HCT116 (cell line): ENCODE data around the gene EFEMP2. TPM values are rescaled to one million over a fixed set of nuclear protein-coding genes. Genes with fewer than 3 reads are reported as not detected.

ENCODE experiments used
- ATAC-seq: fragments of 200-7000 bp; cut with Tn5 transposase; 2 replicates; pipeline ENCODE4 v1.9.1; 2020; ENCODE audit warnings: mild to moderate bottlenecking, moderate library complexity
- BruUV-seq: library from RNA; stranded (reverse); fragments of 400-500 nt; replicated peaks from 2 replicates; lab custom pipeline; 2021; lab: Mats Ljungman, UMichigan
- CTCF ChIA-PET: fragments of 300-600 bp; sonication (Branson Sonifier 250); formaldehyde crosslinking; loops from one replicate; lab custom pipeline; 2021; ENCODE audit warnings: antibody characterized with exemption; lab: Charles Lee
- POLR2A ChIA-PET: fragments of 300-600, 350-600 bp; sonication (Branson Sonifier 250); formaldehyde crosslinking; loops from one replicate; lab custom pipeline; 2021; ENCODE audit warnings: antibody characterized with exemption; lab: Charles Lee
- RAD21 ChIA-PET, 2 experiments: fragments of 300-600 bp; sonication (Branson Sonifier 250); formaldehyde crosslinking; loops; one replicate each; lab custom pipeline; 2023; ENCODE audit warnings: low total read pairs in 2 of 2; ENCODE audit not compliant: uncharacterized antibody in 2 of 2, unreplicated experiment in 2 of 2, low non-redundant PET in 1 of 2; lab: Charles Lee
- DNase-seq: peaks from one replicate; pipeline ENCODE4 v3.0.0-alpha.2; 2010; ENCODE audit warnings: low read depth, low spot score
- H2AFZ ChIP-seq: fragments of 200-600 bp; shearing (Covaris generic), sonication (generic); 2 replicates; pipeline ENCODE4 v1.6.1; 2017; ENCODE audit warnings: low read depth, mixed run types, mixed read lengths, antibody characterized with exemption, low read length; ENCODE audit not compliant: poor library complexity, severe bottlenecking
- H3K27ac ChIP-seq: 2 replicates; pipeline ENCODE4 v1.5.1; 2012; ENCODE audit warnings: low read depth, low read length
- H3K27me3 ChIP-seq: fragments of 200-600 bp; sonication (generic); 2 replicates; pipeline ENCODE4 v1.6.1; 2016; ENCODE audit warnings: mixed run types, low read length, mixed read lengths; ENCODE audit not compliant: insufficient read depth
- H3K36me3 ChIP-seq, 2 experiments: fragments of 200-500 bp in 1 of 2; fragments of 200-600 bp in 1 of 2; sonication (Bioruptor generic) in 1 of 2; sonication (generic) in 1 of 2; 2 replicates each; pipeline versions ENCODE4 v1.5.1 to v1.6.1; 2014 to 2016; ENCODE audit warnings: low read length in 2 of 2, inconsistent platforms in 1 of 2, mixed read lengths in 1 of 2, mixed run types in 1 of 2; ENCODE audit not compliant: insufficient read depth in 2 of 2, control insufficient read depth in 1 of 2
- H3K4me1 ChIP-seq, 2 experiments: fragments of 200-600 bp in 1 of 2; sonication (generic) in 1 of 2; 2 replicates each; pipeline versions ENCODE4 v1.5.1 to v1.6.1; 2012 to 2017; ENCODE audit warnings: low read length in 2 of 2, inconsistent platforms in 1 of 2, mild to moderate bottlenecking in 1 of 2, mixed read lengths in 1 of 2, mixed run types in 1 of 2, moderate library complexity in 1 of 2; ENCODE audit not compliant: insufficient read depth in 2 of 2, control insufficient read depth in 1 of 2
- H3K4me2 ChIP-seq: fragments of 200-600 bp; sonication (generic); 2 replicates; pipeline ENCODE4 v1.6.1; 2017; ENCODE audit warnings: mixed run types, low read length, mixed read lengths
- H3K4me3 ChIP-seq, 2 experiments: fragments of 200-600 bp in 1 of 2; sonication (generic) in 1 of 2; replicated peaks in 1 of 2; 2 replicates each; pipeline ENCODE4 v1.5.1; 2011 to 2016; ENCODE audit warnings: low read length in 2 of 2, control low read depth in 1 of 2, low read depth in 1 of 2, mild to moderate bottlenecking in 1 of 2, mixed read lengths in 1 of 2, mixed run types in 1 of 2
- H3K79me2 ChIP-seq: fragments of 200-600 bp; sonication (generic); 2 replicates; pipeline ENCODE4 v1.6.1; 2017; ENCODE audit warnings: mild to moderate bottlenecking, mixed run types, low read length, moderate library complexity, mixed read lengths; ENCODE audit not compliant: insufficient read depth
- H3K9ac ChIP-seq: fragments of 200-600 bp; sonication (generic); 2 replicates; pipeline ENCODE4 v1.6.1; 2016; ENCODE audit warnings: low read length, mixed read lengths
- H3K9me2 ChIP-seq: fragments of 200-600 bp; sonication (generic), shearing (Covaris generic); 2 replicates; pipeline ENCODE4 v1.6.1; 2017; ENCODE audit warnings: mixed run types, mild to moderate bottlenecking, moderate library complexity; ENCODE audit not compliant: insufficient read depth
- H3K9me3 ChIP-seq, 2 experiments: fragments of 200-500 bp in 1 of 2; fragments of 200-600 bp in 1 of 2; sonication (Bioruptor generic) in 1 of 2; sonication (generic) in 1 of 2; 2 replicates each; pipeline ENCODE4 v1.6.1; 2014 to 2017; ENCODE audit warnings: low read length in 2 of 2, mixed read lengths in 2 of 2, inconsistent platforms in 1 of 2, low read depth in 1 of 2, mild to moderate bottlenecking in 1 of 2, mixed run types in 1 of 2, moderate library complexity in 1 of 2; ENCODE audit not compliant: control insufficient read depth in 1 of 2, insufficient read depth in 1 of 2
- H4K20me1 ChIP-seq: fragments of 200-600 bp; sonication (generic), shearing (Covaris generic); 2 replicates; pipeline ENCODE4 v1.6.1; 2017; ENCODE audit warnings: mixed run types, mild to moderate bottlenecking, moderate library complexity; ENCODE audit not compliant: insufficient read depth
- CBX3 ChIP-seq: IDR thresholded peaks from 2 replicates; pipeline ENCODE4 v1.6.1; 2012; ENCODE audit warnings: low read depth
- CEBPB ChIP-seq: IDR thresholded peaks from 2 replicates; pipeline ENCODE4 v1.6.1; 2012; ENCODE audit warnings: low read depth
- CTCF ChIP-seq, 3 experiments: fragments of 200-600 bp in 1 of 3; sonication (generic) in 1 of 3; IDR thresholded peaks in 2 of 3; conservative IDR thresholded peaks in 1 of 3; 2 replicates each; pipeline ENCODE4 v1.5.1; 2012 to 2017; ENCODE audit warnings: low read depth in 2 of 3, low read length in 2 of 3, antibody characterized with exemption in 1 of 3, borderline replicate concordance in 1 of 3, control low read depth in 1 of 3, mild to moderate bottlenecking in 1 of 3, mixed read lengths in 1 of 3, mixed run types in 1 of 3, moderate library complexity in 1 of 3; ENCODE audit not compliant: insufficient read depth in 1 of 3
- EGR1 ChIP-seq: IDR thresholded peaks from 2 replicates; pipeline ENCODE4 v1.6.1; 2012; ENCODE audit warnings: low read depth
- EZH2 ChIP-seq: fragments of 200-600 bp; sonication (generic); IDR thresholded peaks from 2 replicates; pipeline ENCODE4 v1.6.1; 2017; ENCODE audit warnings: antibody characterized with exemption, mixed run types
- FOSL1 ChIP-seq: IDR thresholded peaks from 2 replicates; pipeline ENCODE4 v1.6.1; 2012; ENCODE audit warnings: low read depth
- MAX ChIP-seq: IDR thresholded peaks from 2 replicates; pipeline ENCODE4 v1.6.1; 2012
- POLR2AphosphoS5 ChIP-seq: IDR thresholded peaks from 2 replicates; pipeline ENCODE4 v1.6.1; 2011; ENCODE audit warnings: mild to moderate bottlenecking, low read depth, low read length, moderate library complexity
- RAD21 ChIP-seq: IDR thresholded peaks from 2 replicates; pipeline ENCODE4 v1.6.1; 2012; ENCODE audit warnings: low read depth, mild to moderate bottlenecking
- REST ChIP-seq: IDR thresholded peaks from 2 replicates; pipeline ENCODE4 v1.6.1; 2012; ENCODE audit warnings: low read depth
- SIN3A ChIP-seq: IDR thresholded peaks from 2 replicates; pipeline ENCODE4 v1.6.1; 2012; ENCODE audit warnings: low read depth
- SP1 ChIP-seq: IDR thresholded peaks from 2 replicates; pipeline ENCODE4 v1.6.1; 2012; ENCODE audit warnings: low read depth
- YY1 ChIP-seq: IDR thresholded peaks from 2 replicates; pipeline ENCODE4 v1.6.1; 2011; ENCODE audit warnings: low read length, low read depth, moderate library complexity, mild to moderate bottlenecking; ENCODE audit not compliant: insufficient replicate concordance; ENCODE audit errors: extremely low read depth
- ZBTB33 ChIP-seq: IDR thresholded peaks from 2 replicates; pipeline ENCODE4 v1.6.1; 2011; ENCODE audit warnings: mild to moderate bottlenecking, low read length, moderate library complexity; ENCODE audit not compliant: insufficient replicate concordance; ENCODE audit errors: extremely low read depth
- ZFX ChIP-seq: fragments of 450-650 bp; IDR thresholded peaks from 2 replicates; pipeline ENCODE4 v1.6.1; 2017
- ZNF274 ChIP-seq: fragments of 200-500 bp; sonication (Bioruptor generic); IDR thresholded peaks from 2 replicates; pipeline ENCODE4 v1.6.1; 2014; ENCODE audit warnings: mild to moderate bottlenecking, low read depth, low read length, inconsistent platforms
- intact Hi-C: fragments of 100-400 bp; cut with micrococcal nuclease; formaldehyde crosslinking; loops from 2 replicates; pipeline ENCODE4 v1.10.0; 2022
- total RNA-seq: library from RNA; stranded (reverse); gene quantifications from one replicate; pipeline ENCODE4 v1.2.1, GENCODE V29; 2021; ENCODE audit not compliant: unreplicated experiment

The EFEMP2 gene
- total RNA-seq, 1 experiment from 2014 or later, result 8.4 TPM

- Histone ChIP-seq H3K4me3 (peak overlapping the region; percentile 51 to 65), H2AFZ (peak overlapping the region; percentile 88), H3K9ac (peak overlapping the region; percentile 67), H3K4me2 (peak overlapping the region; percentile 76), H3K4me1 (peaks cover 0 to 12% of the 10 kb centered on the region in 2 experiments; a peak in 2 of 4 replicates), H3K27ac (peak overlapping the region; percentile 51; the same call in 1 of the 2 replicates), H3K9me3 (no peaks in the 10 kb centered on the region), H3K9me2 (no peaks in the 10 kb centered on the region), H3K27me3 (no peaks in the 10 kb centered on the region), H4K20me1 (no peaks in the 10 kb centered on the region), H3K79me2 (no peaks in the 10 kb centered on the region), H3K36me3 (no peaks in the 10 kb centered on the region)
- ChIA-PET RAD21 (interaction anchor here (0.6 to 2.2 kb wide), 13 partner anchors 19 to 188 kb away, joined by 3 to 12 read pairs (median 3); partner anchors contain the start of gene KAT5 (in 1 of the 2)), CTCF (interaction anchor here (0.6 to 3.7 kb wide), 12 partner anchors 9 to 209 kb away, joined by 3 to 36 read pairs (median 4); partner anchors contain the start of gene KAT5), POLR2A (interaction anchor here (0.6 to 2.6 kb wide), 5 partner anchors 13 to 106 kb away, joined by 3 to 8 read pairs (median 5); partner anchors contain the start of genes AP5B1, KAT5 and MUS81)
- ATAC-seq, result peak; percentile 94
- intact Hi-C loops, result loop anchor here (1.0 kb wide), 4 partner anchors 38 to 171 kb away; partner anchors contain the start of genes AP5B1 and KAT5
- DNase-seq, result peak; percentile 76
- BruUV-seq, result no TSS peak
- TF ChIP-seq CBX3, result peak; percentile 98
- TF ChIP-seq SIN3A, result peak; percentile 41; the same call in 1 of the 2 replicates
- TF ChIP-seq ZBTB33, result no peak
- TF ChIP-seq CEBPB, result no peak
- TF ChIP-seq CTCF (IDR thresholded peaks at IDR 0.05 in 2 of 3, conservative IDR thresholded peaks at IDR 0.05 in 1 of 3; ENCODE audit: borderline replicate concordance in 1 of 3, insufficient read depth in 1 of 3, low read depth in 2 of 3, low read length in 2 of 3), result peak; percentile 88 to 99 (median 97)
- peak; percentile 96 for TF ChIP-seq RAD21
- TF ChIP-seq YY1, result no peak
- TF ChIP-seq FOSL1, result no peak
- TF ChIP-seq REST, result no peak
- no peak for TF ChIP-seq EZH2
- TF ChIP-seq ZNF274, result no peak
- no peak for TF ChIP-seq EGR1
- TF ChIP-seq POLR2AphosphoS5, result peak; percentile 31
- no peak; the same call in 1 of the 2 replicates for TF ChIP-seq ZFX
- peak; percentile 86 for TF ChIP-seq MAX
- peak; percentile 27; the same call in 1 of the 2 replicates for TF ChIP-seq SP1
These were observed 54.5 kb downstream of the EFEMP2 start for GRCh38 chr11:65817835-65818680.
